Lower lobe of right lung (tissue), 2 donors: ENCODE results near the gene RHBDD3. TPM values are rescaled to one million over a fixed set of nuclear protein-coding genes. Genes with fewer than 3 reads are reported as not detected.

Experiments
- ATAC-seq, 2 donors: fragments of 200-7000 bp; cut with Tn5 transposase; one replicate each; pipeline ENCODE4 v1.9.1; 2020 to 2022; ENCODE audit warnings: mild to moderate bottlenecking in 2 of 2, moderate library complexity in 2 of 2
- DNase-seq: peaks from one replicate; pipeline ENCODE4 v3.0.0-alpha.2; 2020
- H3K27ac ChIP-seq: fragments of 200-600 bp; one replicate; pipeline ENCODE4 v1.8.0; 2022
- H3K27me3 ChIP-seq: fragments of 200-600 bp; one replicate; pipeline ENCODE4 v1.8.0; 2022; ENCODE audit warnings: low read depth
- H3K36me3 ChIP-seq: fragments of 200-600 bp; one replicate; pipeline ENCODE4 v1.8.0; 2022; ENCODE audit warnings: mild to moderate bottlenecking
- H3K4me1 ChIP-seq: fragments of 200-600 bp; one replicate; pipeline ENCODE4 v1.8.0; 2022
- H3K4me3 ChIP-seq: fragments of 200-600 bp; one replicate; pipeline ENCODE4 v1.8.0; 2022; ENCODE audit warnings: mild to moderate bottlenecking
- H3K9me3 ChIP-seq: fragments of 200-600 bp; one replicate; pipeline ENCODE4 v1.8.0; 2022
- intact Hi-C: fragments of 100-400 bp; cut with DNase I; formaldehyde crosslinking; loops from one replicate; pipeline ENCODE4 v1.11.0; 2022
- total RNA-seq: library from RNA; stranded (reverse); fragmentation: NEBNext Ultra II Directional; extraction: Animal tissue kit (Norgen Biotek cat#: 25700); gene quantifications from one replicate; pipeline ENCODE4 v1.2.1, GENCODE V29; 2021
- TF ChIP-seq, protein P1 (sequence below): fragments of 200-600 bp; IDR thresholded peaks from one replicate; pipeline ENCODE4 v1.8.0; 2022; ENCODE audit warnings: antibody characterized with exemption, mild to moderate bottlenecking
- donor health status: DM: no; HTN: yes; CAD: no; lungs with severe emphysema.

The RHBDD3 gene
- total RNA-seq, 1 donor from 2014 or later = 16.4 TPM

- ATAC-seq (peak in 1 of 2 donors; percentile 9), DNase-seq (no peak)
- no peaks in the 10 kb centered on the region for H3K36me3 ChIP-seq
- H3K27ac ChIP-seq = no peak overlapping the region
- H3K9me3 ChIP-seq = no peaks in the 10 kb centered on the region
- intact Hi-C loops = no loop called here
- H3K27me3 ChIP-seq = no peaks in the 10 kb centered on the region
- TF ChIP-seq, protein P1, sequence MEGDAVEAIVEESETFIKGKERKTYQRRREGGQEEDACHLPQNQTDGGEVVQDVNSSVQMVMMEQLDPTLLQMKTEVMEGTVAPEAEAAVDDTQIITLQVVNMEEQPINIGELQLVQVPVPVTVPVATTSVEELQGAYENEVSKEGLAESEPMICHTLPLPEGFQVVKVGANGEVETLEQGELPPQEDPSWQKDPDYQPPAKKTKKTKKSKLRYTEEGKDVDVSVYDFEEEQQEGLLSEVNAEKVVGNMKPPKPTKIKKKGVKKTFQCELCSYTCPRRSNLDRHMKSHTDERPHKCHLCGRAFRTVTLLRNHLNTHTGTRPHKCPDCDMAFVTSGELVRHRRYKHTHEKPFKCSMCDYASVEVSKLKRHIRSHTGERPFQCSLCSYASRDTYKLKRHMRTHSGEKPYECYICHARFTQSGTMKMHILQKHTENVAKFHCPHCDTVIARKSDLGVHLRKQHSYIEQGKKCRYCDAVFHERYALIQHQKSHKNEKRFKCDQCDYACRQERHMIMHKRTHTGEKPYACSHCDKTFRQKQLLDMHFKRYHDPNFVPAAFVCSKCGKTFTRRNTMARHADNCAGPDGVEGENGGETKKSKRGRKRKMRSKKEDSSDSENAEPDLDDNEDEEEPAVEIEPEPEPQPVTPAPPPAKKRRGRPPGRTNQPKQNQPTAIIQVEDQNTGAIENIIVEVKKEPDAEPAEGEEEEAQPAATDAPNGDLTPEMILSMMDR = no peak
- no peak overlapping the region for H3K4me3 ChIP-seq
- peaks cover 1% of the 10 kb centered on the region for H3K4me1 ChIP-seq
Measured at GRCh38 chr22:29230972-29231875, 36.6 kb downstream of the RHBDD3 start.

GRCh38 chr22:29226351-29226981 lies 41.3 kb downstream of the RHBDD3 start:
- H3K27ac ChIP-seq = peak overlapping the region; percentile 74
- H3K9me3 ChIP-seq = no peaks in the 10 kb centered on the region
- DNase-seq (no peak), ATAC-seq (no peak)
- H3K4me3 ChIP-seq = no peak overlapping the region
- no peaks in the 10 kb centered on the region for H3K36me3 ChIP-seq
- peaks cover 22% of the 10 kb centered on the region for H3K4me1 ChIP-seq
- intact Hi-C loops = no loop called here
- TF ChIP-seq, protein P1 = no peak
- H3K27me3 ChIP-seq = no peaks in the 10 kb centered on the region

GRCh38 chr22:29225422-29226090 lies 42.2 kb downstream of the RHBDD3 start:
- no peaks in the 10 kb centered on the region for H3K36me3 ChIP-seq
- peaks cover 22% of the 10 kb centered on the region for H3K4me1 ChIP-seq
- no peaks in the 10 kb centered on the region for H3K9me3 ChIP-seq
- intact Hi-C loops = no loop called here
- H3K27me3 ChIP-seq = no peaks in the 10 kb centered on the region
- peak overlapping the region; percentile 74 for H3K27ac ChIP-seq
- TF ChIP-seq, protein P1 = no peak
- no peak for DNase-seq
- H3K4me3 ChIP-seq = no peak overlapping the region
- ATAC-seq = peak; percentile 72 to 76

DNA sequence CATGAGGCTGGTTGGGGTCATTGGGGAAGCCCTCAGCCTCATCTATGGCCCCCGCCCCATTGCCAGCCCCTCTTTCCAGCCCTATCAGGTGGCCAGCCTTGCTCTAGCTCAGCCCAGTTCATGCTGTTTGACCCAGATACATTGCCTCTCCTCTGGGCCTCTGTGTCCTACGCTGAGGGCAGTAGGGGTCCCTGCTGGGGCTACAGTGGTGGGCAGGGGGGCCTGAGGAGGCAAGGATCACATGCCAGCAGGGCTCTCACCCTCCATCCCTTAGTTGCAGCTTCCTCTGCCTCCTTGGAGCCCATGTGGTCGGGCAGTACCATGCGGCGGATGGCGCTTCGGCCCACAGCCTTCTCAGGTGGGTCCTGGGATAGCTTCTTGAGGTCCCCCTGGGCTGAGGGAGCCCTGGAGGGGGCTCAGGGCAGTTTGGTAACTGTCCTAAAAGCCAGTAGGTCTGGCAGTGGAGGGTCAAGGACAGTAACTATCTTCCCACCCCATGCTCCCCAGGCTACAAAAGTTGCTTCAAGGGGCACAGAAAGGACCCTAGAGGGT lies 42.8 kb downstream of the RHBDD3 start:
- no peak for DNase-seq
- peak overlapping the region; percentile 74 for H3K27ac ChIP-seq

More for the DNA sequence above, 42.8 kb downstream of the RHBDD3 start:
- no peaks in the 10 kb centered on the region for H3K27me3 ChIP-seq
- no peaks in the 10 kb centered on the region for H3K36me3 ChIP-seq
- peaks cover 27% of the 10 kb centered on the region for H3K4me1 ChIP-seq
- H3K4me3 ChIP-seq = no peak overlapping the region
- H3K9me3 ChIP-seq = no peaks in the 10 kb centered on the region
- TF ChIP-seq, protein P1 = no peak
- peak in 1 of 2 donors; percentile 5 for ATAC-seq
- intact Hi-C loops = no loop called here
